ENCODE results near the gene WIPI1. TPM values are rescaled to one million over a fixed set of nuclear protein-coding genes. Genes with fewer than 3 reads are reported as not detected.

Gene WIPI1
- total and polyA plus RNA-seq, 2 donors from 2014 or later, result 40.9 to 41.2 TPM

DNA sequence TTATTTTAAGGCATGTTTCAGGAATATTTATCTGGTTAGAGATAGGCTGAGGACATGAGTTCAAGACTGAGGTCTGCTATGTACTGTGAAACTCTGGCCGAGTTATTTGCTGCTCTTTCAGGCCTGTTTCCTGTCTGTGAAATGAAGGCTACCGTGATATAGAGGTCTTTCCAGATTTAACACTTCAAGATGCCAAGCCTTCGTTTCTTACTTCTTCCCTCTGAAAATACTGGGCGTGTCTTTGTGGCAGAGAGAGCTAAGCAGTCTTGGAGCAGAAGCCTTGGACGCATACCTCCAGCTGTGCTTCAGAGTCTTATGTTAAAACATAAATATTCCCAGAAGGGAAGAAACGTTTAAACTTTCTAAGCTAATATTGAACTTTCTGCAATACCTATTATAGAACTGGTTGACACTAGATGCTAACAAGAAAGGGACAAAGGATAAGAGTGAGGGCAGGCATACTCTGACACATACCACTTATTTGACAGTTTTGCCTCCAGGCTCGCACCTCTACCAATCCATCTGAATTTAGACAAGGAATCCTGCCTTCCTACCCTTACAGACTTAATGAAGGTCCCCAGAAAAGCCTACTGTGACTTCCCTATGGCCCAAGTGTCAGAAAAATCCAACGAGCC, 17.5 kb downstream of the WIPI1 start:
- FAIRE-seq (no peak), DNase-seq (no peak)
- TF ChIP-seq, protein P1, sequence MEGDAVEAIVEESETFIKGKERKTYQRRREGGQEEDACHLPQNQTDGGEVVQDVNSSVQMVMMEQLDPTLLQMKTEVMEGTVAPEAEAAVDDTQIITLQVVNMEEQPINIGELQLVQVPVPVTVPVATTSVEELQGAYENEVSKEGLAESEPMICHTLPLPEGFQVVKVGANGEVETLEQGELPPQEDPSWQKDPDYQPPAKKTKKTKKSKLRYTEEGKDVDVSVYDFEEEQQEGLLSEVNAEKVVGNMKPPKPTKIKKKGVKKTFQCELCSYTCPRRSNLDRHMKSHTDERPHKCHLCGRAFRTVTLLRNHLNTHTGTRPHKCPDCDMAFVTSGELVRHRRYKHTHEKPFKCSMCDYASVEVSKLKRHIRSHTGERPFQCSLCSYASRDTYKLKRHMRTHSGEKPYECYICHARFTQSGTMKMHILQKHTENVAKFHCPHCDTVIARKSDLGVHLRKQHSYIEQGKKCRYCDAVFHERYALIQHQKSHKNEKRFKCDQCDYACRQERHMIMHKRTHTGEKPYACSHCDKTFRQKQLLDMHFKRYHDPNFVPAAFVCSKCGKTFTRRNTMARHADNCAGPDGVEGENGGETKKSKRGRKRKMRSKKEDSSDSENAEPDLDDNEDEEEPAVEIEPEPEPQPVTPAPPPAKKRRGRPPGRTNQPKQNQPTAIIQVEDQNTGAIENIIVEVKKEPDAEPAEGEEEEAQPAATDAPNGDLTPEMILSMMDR (IDR thresholded peaks at IDR 0.05; ENCODE audit: borderline replicate concordance, extremely low read depth, insufficient read depth), result no peak
- H3K27ac ChIP-seq (ENCODE audit: low read depth in 2 of 2, low read length in 2 of 2), result no peak overlapping the region
- H3K36me3 ChIP-seq (ENCODE audit: control insufficient read depth in 2 of 3, insufficient read depth in 3 of 3, low read length in 3 of 3), result peaks cover 0 to 9% (median 6%) of the 10 kb centered on the region in 3 donors
- no peak overlapping the region for H3K9ac ChIP-seq (ENCODE audit: low read length in 3 of 3)
- peaks cover 0 to 24% (median 14%) of the 10 kb centered on the region in 3 donors for H3K4me1 ChIP-seq (ENCODE audit: control insufficient read depth in 2 of 3, insufficient read depth in 2 of 3, low read depth in 1 of 3, low read length in 3 of 3)
- intact Hi-C loops (cut with DNase I), result loop anchor here (10.0 kb wide), 1 partner anchor 175 kb away; no protein-coding TSS in a partner anchor
- no peak overlapping the region for H3K4me3 ChIP-seq (ENCODE audit: low read length in 3 of 3)
- no peaks in the 10 kb centered on the region for H3K9me3 ChIP-seq (ENCODE audit: control insufficient read depth in 2 of 3, insufficient read depth in 1 of 3, low read length in 3 of 3)
- no peaks in the 10 kb centered on the region for H3K27me3 ChIP-seq (ENCODE audit: control insufficient read depth, insufficient read depth, low read length)

DNA sequence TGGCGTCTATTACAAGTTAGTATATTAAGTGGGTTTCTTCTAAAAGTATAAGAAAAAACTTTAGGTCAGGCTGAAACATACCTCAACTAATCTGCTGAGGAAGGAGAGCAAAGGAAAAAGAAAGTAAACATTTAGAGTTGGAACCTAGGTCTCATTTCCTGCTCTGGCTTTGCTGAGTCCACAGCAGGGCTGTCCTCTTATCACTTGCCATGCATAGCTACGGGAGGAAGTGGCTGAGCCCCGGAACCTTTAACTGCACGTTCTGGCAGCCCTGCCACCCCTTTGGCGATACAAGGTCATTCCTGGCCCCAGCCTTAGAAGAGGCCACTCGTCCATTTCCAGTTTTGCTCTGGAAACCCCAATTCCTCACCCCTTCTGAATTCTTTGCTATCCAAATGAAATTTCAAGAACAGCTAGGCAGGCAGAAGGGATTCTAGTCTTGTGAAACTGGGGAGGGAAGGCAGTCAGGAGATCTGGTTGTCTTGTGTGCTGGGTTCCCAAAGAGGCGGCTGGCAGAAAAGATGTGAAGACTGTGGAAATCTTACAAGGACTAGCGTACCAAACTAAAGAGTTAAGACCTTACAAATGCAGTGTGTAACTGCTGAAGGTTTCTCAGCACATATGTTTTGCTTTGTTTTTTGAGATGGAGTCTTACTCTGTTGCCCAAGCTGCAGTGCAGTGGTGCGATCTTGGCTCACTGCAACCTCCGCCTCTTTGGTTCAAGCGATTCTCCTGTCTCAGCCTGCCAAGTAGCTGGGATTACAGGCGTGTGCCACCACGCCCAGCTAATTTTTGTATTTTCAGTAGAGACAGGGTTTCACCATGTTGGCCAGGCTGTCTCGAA, 19.1 kb downstream of the WIPI1 start:
- Histone ChIP-seq H3K36me3 (ENCODE audit: control insufficient read depth in 2 of 3, insufficient read depth in 3 of 3, low read length in 3 of 3) (peaks cover 0 to 19% (median 18%) of the 10 kb centered on the region in 3 donors), H3K27me3 (ENCODE audit: control insufficient read depth, insufficient read depth, low read length) (no peaks in the 10 kb centered on the region), H3K4me1 (ENCODE audit: control insufficient read depth in 2 of 3, insufficient read depth in 2 of 3, low read depth in 1 of 3, low read length in 3 of 3) (peaks cover 0 to 18% (median 14%) of the 10 kb centered on the region in 3 donors), H3K9me3 (ENCODE audit: control insufficient read depth in 2 of 3, insufficient read depth in 1 of 3, low read length in 3 of 3) (no peaks in the 10 kb centered on the region), H3K4me3 (ENCODE audit: low read length in 3 of 3) (no peak overlapping the region), H3K27ac (ENCODE audit: low read depth in 2 of 2, low read length in 2 of 2) (peak overlapping the region; percentile 33 to 80), H3K9ac (ENCODE audit: low read length in 3 of 3) (no peak overlapping the region)
- DNase-seq (peak in 1 of 5 donors; percentile 33), FAIRE-seq (no peak)
- TF ChIP-seq, protein P1 (IDR thresholded peaks at IDR 0.05; ENCODE audit: borderline replicate concordance, extremely low read depth, insufficient read depth), result no peak
- intact Hi-C loops (cut with DNase I), result loop anchor here (10.0 kb wide), 1 partner anchor 173 kb away; no protein-coding TSS in a partner anchor

DNA sequence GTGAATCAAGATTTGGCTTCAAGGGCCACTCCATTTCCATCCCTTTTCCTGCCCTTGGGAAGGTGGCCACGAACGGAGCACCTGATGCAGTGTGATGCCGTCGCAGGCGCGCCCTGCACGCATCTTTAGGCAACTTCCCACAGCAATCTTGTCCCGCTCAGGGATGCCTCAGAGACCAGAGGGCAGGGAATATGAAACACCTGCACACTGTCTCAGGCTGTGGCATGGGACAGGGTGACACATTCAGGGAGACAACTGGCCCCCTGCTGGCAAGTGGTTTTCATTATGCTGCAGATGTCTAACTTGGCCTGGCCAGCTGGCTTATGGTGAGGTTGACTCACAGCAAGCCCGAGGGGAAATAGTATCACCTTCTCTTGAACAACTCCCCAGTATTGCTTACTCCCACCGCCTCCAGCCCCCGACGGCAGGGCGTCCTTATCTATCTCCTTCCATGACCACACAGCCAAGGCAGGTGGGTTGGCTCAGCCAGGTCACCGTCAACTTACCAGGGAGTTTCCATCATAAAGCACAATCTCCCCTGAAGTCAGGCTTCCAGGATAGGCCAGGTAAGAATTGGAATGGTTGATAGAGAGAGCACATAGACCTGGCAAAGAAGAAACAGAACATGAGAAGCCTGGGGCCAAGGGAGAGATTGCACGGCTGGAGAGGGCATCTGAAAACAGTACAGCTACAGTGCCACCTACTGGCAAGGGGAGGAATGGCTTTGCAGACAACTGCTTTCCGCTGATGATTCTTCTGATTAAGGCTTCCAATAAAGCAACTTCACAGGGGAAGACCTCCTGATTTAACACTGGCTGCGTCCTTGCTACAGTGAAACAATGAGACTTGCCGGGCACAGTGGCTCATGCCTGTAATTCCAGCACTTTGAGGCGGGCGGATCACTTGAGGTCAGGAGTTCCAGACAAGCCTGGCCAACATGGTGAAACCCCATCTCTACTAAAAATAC, 21.1 kb downstream of the WIPI1 start:
- FAIRE-seq (no peak), DNase-seq (peak in 4 of 5 donors; percentile 80 to 88 (median 86))
- Histone ChIP-seq H3K36me3 (ENCODE audit: control insufficient read depth in 2 of 3, insufficient read depth in 3 of 3, low read length in 3 of 3) (peaks cover 0 to 39% (median 33%) of the 10 kb centered on the region in 3 donors), H3K27ac (ENCODE audit: low read depth in 2 of 2, low read length in 2 of 2) (no peak overlapping the region), H3K27me3 (ENCODE audit: control insufficient read depth, insufficient read depth, low read length) (no peaks in the 10 kb centered on the region), H3K4me3 (ENCODE audit: low read length in 3 of 3) (no peak overlapping the region), H3K9me3 (ENCODE audit: control insufficient read depth in 2 of 3, insufficient read depth in 1 of 3, low read length in 3 of 3) (no peaks in the 10 kb centered on the region), H3K4me1 (ENCODE audit: control insufficient read depth in 2 of 3, insufficient read depth in 2 of 3, low read depth in 1 of 3, low read length in 3 of 3) (peaks cover 0 to 11% (median 7%) of the 10 kb centered on the region in 3 donors), H3K9ac (ENCODE audit: low read length in 3 of 3) (no peak overlapping the region)
- intact Hi-C loops (cut with DNase I), result loop anchor here (10.0 kb wide), 1 partner anchor 171 kb away; no protein-coding TSS in a partner anchor
- TF ChIP-seq, protein P1 (IDR thresholded peaks at IDR 0.05; ENCODE audit: borderline replicate concordance, extremely low read depth, insufficient read depth), result peak; percentile 93

All from kidney (tissue), 14 donors.